K562 (cell line): ENCODE data around the gene DUSP28. TPM values are rescaled to one million over a fixed set of nuclear protein-coding genes. Genes with fewer than 3 reads are reported as not detected.

Experiments
- ATAC-seq: fragments of 200-7000 bp; cut with Tn5 transposase; 3 replicates; pipeline ENCODE4 v1.9.1; 2020; ENCODE audit warnings: moderate library complexity
- BruUV-seq: library from RNA; stranded (reverse); fragments of 400-500 nt; replicated peaks from 2 replicates; lab custom pipeline; 2021; lab: Mats Ljungman, UMichigan
- CTCF ChIA-PET: fragments of 300-600 bp; formaldehyde crosslinking; extraction: SDS; loops from one replicate; lab custom pipeline; 2021; ENCODE audit warnings: low intra/inter-chr PET ratio; lab: Yijun Ruan, JAX
- POLR2A ChIA-PET: fragments of 300-600, 350-650 bp; sonication (Branson Sonifier 250); formaldehyde crosslinking; extraction: SDS; loops from one replicate; lab custom pipeline; 2021; ENCODE audit warnings: antibody characterized with exemption, inconsistent platforms; lab: Yijun Ruan, JAX
- DNase-seq, 4 experiments: peaks; one replicate each; pipeline versions ENCODE4 v3.0.0 to v3.0.0-alpha.2; 2011 to 2018; ENCODE audit warnings: low spot score in 3 of 4, mixed read lengths in 3 of 4; ENCODE audit errors: extremely low read depth in 1 of 4
- FAIRE-seq: peaks from 2 replicates; lab custom pipeline; 2011; peaks lifted over from hg19 to GRCh38; lab: Jason Lieb, UNC
- H2AFZ ChIP-seq: 2 replicates; pipeline ENCODE4 v1.6.0; 2011; ENCODE audit warnings: low read depth, low read length, control low read depth, inconsistent platforms
- H3K27ac ChIP-seq: fragments of 200-600 bp; 3 replicates; pipeline ENCODE4 v1.8.0; 2011; ENCODE audit warnings: low read depth, mild to moderate bottlenecking, control low read depth, inconsistent platforms, low read length, moderate library complexity, mixed read lengths; ENCODE audit errors: extremely low read depth
- H3K27me3 ChIP-seq, 2 experiments: fragments of 300-600 bp in 1 of 2; 2 replicates in 1 of 2; 3 replicates in 1 of 2; pipeline versions ENCODE4 v1.6.0 to v1.8.0; 2011; ENCODE audit warnings: inconsistent platforms in 2 of 2, low read length in 2 of 2, mild to moderate bottlenecking in 1 of 2, mixed read lengths in 1 of 2, moderate library complexity in 1 of 2; ENCODE audit not compliant: control insufficient read depth in 2 of 2, insufficient read depth in 2 of 2
- H3K36me3 ChIP-seq: fragments of 300-600 bp; 3 replicates; pipeline ENCODE4 v1.8.0; 2011; ENCODE audit warnings: mild to moderate bottlenecking, low read length, inconsistent platforms; ENCODE audit not compliant: control insufficient read depth, insufficient read depth
- H3K4me1 ChIP-seq, 2 experiments: fragments of 200-600 bp in 1 of 2; replicated peaks in 1 of 2; 2 replicates in 1 of 2; 3 replicates in 1 of 2; pipeline versions ENCODE4 v1.5.1 to v1.8.0; 2011; ENCODE audit warnings: inconsistent platforms in 2 of 2, low read length in 2 of 2, mild to moderate bottlenecking in 1 of 2, mixed read lengths in 1 of 2, moderate library complexity in 1 of 2; ENCODE audit not compliant: control insufficient read depth in 2 of 2, insufficient read depth in 2 of 2
- H3K4me2 ChIP-seq: 2 replicates; pipeline ENCODE4 v1.6.1; 2011; ENCODE audit warnings: low read length, control low read depth, inconsistent platforms, mixed read lengths; ENCODE audit not compliant: insufficient read depth
- H3K4me3 ChIP-seq: fragments of 200-600 bp; sonication (generic), shearing (Covaris generic); 2 replicates; pipeline ENCODE4 v1.5.1; 2016; ENCODE audit warnings: control low read depth, inconsistent platforms
- H3K79me2 ChIP-seq: fragments of 200-600 bp; 3 replicates; pipeline ENCODE4 v1.8.0; 2011; ENCODE audit warnings: low read length, inconsistent platforms; ENCODE audit not compliant: control insufficient read depth, insufficient read depth
- H3K9ac ChIP-seq, 2 experiments: 2 replicates each; pipeline versions ENCODE4 v1.6.0 to v1.6.1; 2011; ENCODE audit warnings: low read depth in 2 of 2, low read length in 2 of 2, control low read depth in 1 of 2, inconsistent platforms in 1 of 2, mild to moderate bottlenecking in 1 of 2, mixed read lengths in 1 of 2; ENCODE audit not compliant: insufficient read depth in 1 of 2
- H3K9me1 ChIP-seq: one replicate; pipeline ENCODE4 v1.6.0; 2011; ENCODE audit warnings: inconsistent platforms, mild to moderate bottlenecking, low read length, moderate library complexity; ENCODE audit not compliant: control insufficient read depth, insufficient read depth
- H3K9me3 ChIP-seq: replicated peaks from 2 replicates; pipeline ENCODE4 v1.5.1; 2011; ENCODE audit warnings: low read depth, low read length, inconsistent platforms; ENCODE audit not compliant: control insufficient read depth, insufficient read depth
- H4K20me1 ChIP-seq: replicated peaks from 2 replicates; pipeline ENCODE4 v1.6.1; 2011; ENCODE audit warnings: low read length, inconsistent platforms, mixed read lengths; ENCODE audit not compliant: control insufficient read depth, insufficient read depth
- ARID3A ChIP-seq: IDR thresholded peaks from 2 replicates; pipeline ENCODE4 v1.6.1; 2012; ENCODE audit warnings: low read depth, low read length, improper control_type of control experiment, borderline replicate concordance
- BHLHE40 ChIP-seq: IDR thresholded peaks from 2 replicates; pipeline ENCODE4 v1.6.1; 2011; ENCODE audit warnings: low read length, improper control_type of control experiment
- CREM ChIP-seq: IDR thresholded peaks from 2 replicates; pipeline ENCODE4 v1.6.1; 2014; ENCODE audit warnings: antibody characterized with exemption, low read depth
- HDAC8 ChIP-seq: fragments of 450-650 bp; IDR thresholded peaks from 2 replicates; pipeline ENCODE4 v1.6.1; 2016; ENCODE audit warnings: mild to moderate bottlenecking, missing genetic modification characterization, moderate library complexity, missing compliant biosample characterization
- NFRKB ChIP-seq: fragments of 450-650 bp; IDR thresholded peaks from 2 replicates; pipeline ENCODE4 v1.6.1; 2016; ENCODE audit warnings: low read depth
- PCBP2 ChIP-seq: fragments of 200-400 bp; formaldehyde crosslinking; IDR thresholded peaks from 2 replicates; pipeline ENCODE4 v1.6.1; 2018; ENCODE audit warnings: low read length, low read depth, mild to moderate bottlenecking, moderate library complexity; ENCODE audit not compliant: poor library complexity, severe bottlenecking
- RB1 ChIP-seq: fragments of 450-650 bp; IDR thresholded peaks from 2 replicates; pipeline ENCODE4 v1.6.1; 2017; ENCODE audit warnings: low read depth, mild to moderate bottlenecking
- RBM25 ChIP-seq: fragments of 200-400 bp; formaldehyde crosslinking; IDR thresholded peaks from 2 replicates; pipeline ENCODE4 v1.6.1; 2018; ENCODE audit warnings: low read length, low read depth, moderate library complexity; ENCODE audit not compliant: severe bottlenecking
- RBM34 ChIP-seq: fragments of 200-400 bp; formaldehyde crosslinking; IDR thresholded peaks from 2 replicates; pipeline ENCODE4 v1.6.1; 2018; ENCODE audit warnings: low read length, borderline replicate concordance; ENCODE audit not compliant: insufficient read depth
- WGBS: fragments of 100-300 bp; shearing (Covaris generic); methylation state at CpG from one replicate; pipeline ENCODE4 v1.1.6; 2016; ENCODE audit warnings: low coverage, mixed read lengths; ENCODE audit not compliant: insufficient coverage; ENCODE audit errors: missing lambda C conversion rate; 5-methylcytosine and 5-hydroxymethylcytosine counted together
- in situ Hi-C: fragments of 300-500 bp; cut with MboI; formaldehyde crosslinking; loops from 4 replicates; pipeline ENCODE4 v1.15.0; 2018; ENCODE audit warnings: inconsistent platforms, mixed read lengths
- intact Hi-C: fragments of 100-400 bp; cut with micrococcal nuclease; formaldehyde crosslinking; loops from 2 replicates; pipeline ENCODE4 v1.14.2; 2022
- polyA plus RNA-seq, 8 experiments: library from polyadenylated mRNA; depleted of rRNA in 4 of 8; stranded (reverse) in 5 of 8; unstranded in 3 of 8; fragments of >200 nt; fragmentation: Nextera tagmentation in 2 of 8; fragmentation: Illumina TruSeq in 1 of 8; extraction: Ambion mirVana in 2 of 8; extraction: Trizol in 1 of 8; gene quantifications; 2 replicates each; pipeline versions ENCODE4 v1.2.1 to v1.2.3, GENCODE V29; 2011 to 2014; ENCODE audit warnings: inconsistent platforms in 1 of 8, missing spikeins in 1 of 8
- total RNA-seq, 7 experiments: library from RNA; depleted of rRNA in 6 of 7; stranded (reverse); fragments of >200 nt in 6 of 7; fragmentation: Illumina TruSeq in 2 of 7; extraction: Trizol in 2 of 7; gene quantifications; 2 replicates each; pipeline versions ENCODE4 v1.2.1 to v1.2.3, GENCODE V29; 2011 to 2021; ENCODE audit warnings: low replicate concordance in 1 of 7
- TF ChIP-seq, protein P1 (sequence below): fragments of 450-650 bp; IDR thresholded peaks from 2 replicates; pipeline ENCODE4 v1.6.1; 2016
- TF ChIP-seq, protein P2 (sequence below): sonication (generic); formaldehyde crosslinking; IDR thresholded peaks from 2 replicates; pipeline ENCODE4 v1.8.1; 2023; ENCODE audit warnings: mild to moderate bottlenecking, missing genetic modification reagents, moderate library complexity

Gene DUSP28
- total and polyA plus RNA-seq, 9 of the 15 experiments (the other 6 are each of a cell fraction or from before 2014, with no cell fraction given) = 2.8 to 8.1 (median 4.2) TPM

GRCh38 chr2:240604291-240604938 is 44.3 kb downstream of the DUSP28 start (continued):
- TF ChIP-seq, protein P1, sequence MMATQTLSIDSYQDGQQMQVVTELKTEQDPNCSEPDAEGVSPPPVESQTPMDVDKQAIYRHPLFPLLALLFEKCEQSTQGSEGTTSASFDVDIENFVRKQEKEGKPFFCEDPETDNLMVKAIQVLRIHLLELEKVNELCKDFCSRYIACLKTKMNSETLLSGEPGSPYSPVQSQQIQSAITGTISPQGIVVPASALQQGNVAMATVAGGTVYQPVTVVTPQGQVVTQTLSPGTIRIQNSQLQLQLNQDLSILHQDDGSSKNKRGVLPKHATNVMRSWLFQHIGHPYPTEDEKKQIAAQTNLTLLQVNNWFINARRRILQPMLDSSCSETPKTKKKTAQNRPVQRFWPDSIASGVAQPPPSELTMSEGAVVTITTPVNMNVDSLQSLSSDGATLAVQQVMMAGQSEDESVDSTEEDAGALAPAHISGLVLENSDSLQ = peak; percentile 87
- no peak for TF ChIP-seq RBM34
- TF ChIP-seq PCBP2 = no peak
- TF ChIP-seq BHLHE40 = peak; percentile 38

GRCh38 chr2:240604939-240605716 is 45.0 kb downstream of the DUSP28 start:
- no peak overlapping the region for H3K4me3 ChIP-seq
- no peaks in the 10 kb centered on the region for H3K9me3 ChIP-seq
- ChIA-PET POLR2A (interaction anchor here (0.7 kb wide), 2 partner anchors 339 to 1320 kb away, joined by 3 read pairs; no protein-coding TSS in a partner anchor), CTCF (no interaction called here)
- no peak overlapping the region for H3K27ac ChIP-seq
- 71% methylated on average over 12 of the region's 19 CpGs for WGBS
- no peaks in the 10 kb centered on the region for H3K79me2 ChIP-seq
- in situ Hi-C loops (no loop called here), intact Hi-C loops (loop anchor here (1.0 kb wide), 1 partner anchor 39 kb away; no protein-coding TSS in a partner anchor)
- peak overlapping the region; percentile 50; the same call in 1 of the 2 replicates for H3K4me2 ChIP-seq
- no peaks in the 10 kb centered on the region for H4K20me1 ChIP-seq
- no peak for FAIRE-seq
- H3K4me1 ChIP-seq = peaks cover 4 to 29% of the 10 kb centered on the region in 2 experiments; a peak in 3 of 5 replicates
- BruUV-seq = no TSS peak
- H3K9ac ChIP-seq = peak overlapping the region in 1 of 2 experiments; percentile 75; a peak in 2 of 4 replicates
- no peak for DNase-seq
- no peaks in the 10 kb centered on the region for H3K36me3 ChIP-seq
- ATAC-seq = no peak
- no peaks in the 10 kb centered on the region for H3K27me3 ChIP-seq
- H2AFZ ChIP-seq = peak overlapping the region; percentile 84
- no peaks in the 10 kb centered on the region for H3K9me1 ChIP-seq
- TF ChIP-seq RB1 (no peak), HDAC8 (tag) (no peak), CREM (no peak), NFRKB (no peak), ARID3A (no peak), RBM25 (no peak)
- TF ChIP-seq, protein P2, sequence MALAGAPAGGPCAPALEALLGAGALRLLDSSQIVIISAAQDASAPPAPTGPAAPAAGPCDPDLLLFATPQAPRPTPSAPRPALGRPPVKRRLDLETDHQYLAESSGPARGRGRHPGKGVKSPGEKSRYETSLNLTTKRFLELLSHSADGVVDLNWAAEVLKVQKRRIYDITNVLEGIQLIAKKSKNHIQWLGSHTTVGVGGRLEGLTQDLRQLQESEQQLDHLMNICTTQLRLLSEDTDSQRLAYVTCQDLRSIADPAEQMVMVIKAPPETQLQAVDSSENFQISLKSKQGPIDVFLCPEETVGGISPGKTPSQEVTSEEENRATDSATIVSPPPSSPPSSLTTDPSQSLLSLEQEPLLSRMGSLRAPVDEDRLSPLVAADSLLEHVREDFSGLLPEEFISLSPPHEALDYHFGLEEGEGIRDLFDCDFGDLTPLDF (CRISPR knock-in tag) = no peak
